ENCODE results near the gene EPHA10. TPM values are rescaled to one million over a fixed set of nuclear protein-coding genes. Genes with fewer than 3 reads are reported as not detected.
A peak's percentile ranks its signal among the peaks of the same experiment; 100 is the strongest.

EPHA10 gene
- total and polyA plus RNA-seq, 4 donors = 0.20 to 1.7 (median 0.26) TPM; not detected in 1

DNA sequence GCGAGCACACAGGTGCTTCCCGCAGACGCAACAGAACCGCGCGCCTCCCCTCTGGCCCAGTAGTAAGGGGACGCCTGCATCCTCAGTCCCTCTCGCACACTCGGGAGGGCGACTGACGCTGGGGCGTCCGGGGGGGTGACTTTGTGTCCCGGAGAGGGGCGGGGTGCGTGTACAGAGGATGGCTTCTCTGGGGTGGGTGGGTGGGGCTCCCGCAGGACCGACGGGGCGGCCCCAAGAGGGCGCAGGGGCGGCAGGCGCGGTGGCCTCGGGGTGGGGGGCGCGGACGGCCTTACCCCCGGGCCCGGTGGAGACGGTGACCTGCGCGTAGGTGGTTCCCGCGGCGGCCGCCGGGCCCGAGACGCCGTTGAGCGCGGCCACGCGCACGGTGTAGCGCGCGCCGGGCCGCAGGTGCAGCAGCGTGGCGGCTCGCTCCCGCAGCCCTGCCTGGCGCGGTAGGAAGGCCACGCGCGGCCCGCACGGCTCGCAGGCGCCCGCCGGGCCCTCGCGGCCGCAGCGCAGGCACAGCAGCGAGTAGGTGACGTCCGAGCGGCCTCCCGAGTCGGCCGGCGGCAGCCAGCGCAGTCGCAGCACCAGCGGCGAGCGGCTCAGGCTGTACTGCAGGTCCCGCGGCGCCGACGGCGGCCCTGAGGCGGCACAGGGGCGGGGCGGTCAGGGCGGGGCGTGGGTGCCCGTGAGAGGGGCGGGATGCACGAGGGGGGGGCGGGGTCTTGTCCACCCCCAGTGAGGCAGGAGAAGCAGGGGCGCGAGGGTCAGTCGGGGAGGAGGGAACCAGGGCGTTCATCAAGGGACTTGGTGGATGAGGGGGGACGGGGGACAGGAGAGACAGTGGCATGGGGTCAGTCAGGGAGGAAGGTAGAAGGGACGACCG lies 12.1 kb downstream of the EPHA10 start:
- WGBS, 2 donors = 2 to 3% methylated on average over 65 to 105 of the region's 105 CpGs

DNA sequence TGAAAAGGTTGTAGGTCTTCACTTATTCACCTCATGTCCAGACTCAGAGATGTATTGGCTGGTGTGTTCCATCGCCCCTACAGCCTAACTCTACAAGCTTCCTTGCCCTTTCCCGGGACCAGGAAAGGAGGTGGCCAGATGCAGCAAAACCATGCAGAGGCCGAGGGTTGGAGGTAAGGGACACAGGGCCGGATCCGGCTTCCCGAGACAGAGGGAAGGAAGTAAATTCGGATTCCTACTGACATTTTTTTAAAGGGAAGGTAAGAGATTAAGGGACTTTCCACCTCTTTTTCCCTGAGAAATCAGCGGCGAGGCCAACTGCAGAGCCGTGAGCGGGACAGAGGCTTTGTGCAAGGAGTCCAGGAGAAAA lies 12.7 kb downstream of the EPHA10 start:
- WGBS, 2 donors = 22 to 28% methylated on average over 11 of the region's 11 CpGs
- H3K36me3 ChIP-seq (ENCODE audit: control insufficient read depth in 4 of 4, insufficient read depth in 4 of 4, low read length in 4 of 4) = no peaks in the 10 kb centered on the region
- DNase-seq (no peak), ATAC-seq (ENCODE audit: insufficient read depth, low FRiP score) (no peak)
- no peak overlapping the region for H3K4me3 ChIP-seq
- H3K4me1 ChIP-seq (ENCODE audit: control insufficient read depth in 5 of 5, insufficient read depth in 5 of 5, low read length in 5 of 5) = peaks cover 0 to 9% (median 0%) of the 10 kb centered on the region in 5 donors
- TF ChIP-seq, protein P1, sequence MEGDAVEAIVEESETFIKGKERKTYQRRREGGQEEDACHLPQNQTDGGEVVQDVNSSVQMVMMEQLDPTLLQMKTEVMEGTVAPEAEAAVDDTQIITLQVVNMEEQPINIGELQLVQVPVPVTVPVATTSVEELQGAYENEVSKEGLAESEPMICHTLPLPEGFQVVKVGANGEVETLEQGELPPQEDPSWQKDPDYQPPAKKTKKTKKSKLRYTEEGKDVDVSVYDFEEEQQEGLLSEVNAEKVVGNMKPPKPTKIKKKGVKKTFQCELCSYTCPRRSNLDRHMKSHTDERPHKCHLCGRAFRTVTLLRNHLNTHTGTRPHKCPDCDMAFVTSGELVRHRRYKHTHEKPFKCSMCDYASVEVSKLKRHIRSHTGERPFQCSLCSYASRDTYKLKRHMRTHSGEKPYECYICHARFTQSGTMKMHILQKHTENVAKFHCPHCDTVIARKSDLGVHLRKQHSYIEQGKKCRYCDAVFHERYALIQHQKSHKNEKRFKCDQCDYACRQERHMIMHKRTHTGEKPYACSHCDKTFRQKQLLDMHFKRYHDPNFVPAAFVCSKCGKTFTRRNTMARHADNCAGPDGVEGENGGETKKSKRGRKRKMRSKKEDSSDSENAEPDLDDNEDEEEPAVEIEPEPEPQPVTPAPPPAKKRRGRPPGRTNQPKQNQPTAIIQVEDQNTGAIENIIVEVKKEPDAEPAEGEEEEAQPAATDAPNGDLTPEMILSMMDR (IDR thresholded peaks at IDR 0.05; ENCODE audit: control extremely low read depth, extremely low read depth) = no peak
- H3K27me3 ChIP-seq (ENCODE audit: control insufficient read depth in 3 of 3, insufficient read depth in 3 of 3, low read length in 2 of 3) = peaks cover 13 to 54% (median 19%) of the 10 kb centered on the region in 3 donors
- no peak overlapping the region for H3K9ac ChIP-seq (ENCODE audit: insufficient read depth in 1 of 2, low read length in 2 of 2)
- H3K9me3 ChIP-seq (ENCODE audit: control insufficient read depth in 4 of 4, insufficient read depth in 3 of 4, low read length in 3 of 4) = peaks cover 0 to 6% (median 0%) of the 10 kb centered on the region in 4 donors
- H3K27ac ChIP-seq (ENCODE audit: low read depth in 1 of 2, low read length in 1 of 2) = no peak overlapping the region

More for the DNA sequence above, 12.1 kb downstream of the EPHA10 start:
- peak overlapping the region; percentile 39 for H3K4me3 ChIP-seq
- H3K9ac ChIP-seq (ENCODE audit: insufficient read depth in 1 of 2, low read length in 2 of 2) = no peak overlapping the region
- H3K36me3 ChIP-seq (ENCODE audit: control insufficient read depth in 4 of 4, insufficient read depth in 4 of 4, low read length in 4 of 4) = no peaks in the 10 kb centered on the region
- ATAC-seq (ENCODE audit: insufficient read depth, low FRiP score) (peak; percentile 47), DNase-seq (peak in 1 of 3 donors; percentile 12)
- H3K9me3 ChIP-seq (ENCODE audit: control insufficient read depth in 4 of 4, insufficient read depth in 3 of 4, low read length in 3 of 4) = peaks cover 0 to 6% (median 0%) of the 10 kb centered on the region in 4 donors
- peaks cover 0 to 9% (median 0%) of the 10 kb centered on the region in 5 donors for H3K4me1 ChIP-seq (ENCODE audit: control insufficient read depth in 5 of 5, insufficient read depth in 5 of 5, low read length in 5 of 5)
- no peak overlapping the region for H3K27ac ChIP-seq (ENCODE audit: low read depth in 1 of 2, low read length in 1 of 2)
- TF ChIP-seq, protein P1 (IDR thresholded peaks at IDR 0.05; ENCODE audit: control extremely low read depth, extremely low read depth) = no peak
- H3K27me3 ChIP-seq (ENCODE audit: control insufficient read depth in 3 of 3, insufficient read depth in 3 of 3, low read length in 2 of 3) = peaks cover 13 to 58% (median 19%) of the 10 kb centered on the region in 3 donors

DNA sequence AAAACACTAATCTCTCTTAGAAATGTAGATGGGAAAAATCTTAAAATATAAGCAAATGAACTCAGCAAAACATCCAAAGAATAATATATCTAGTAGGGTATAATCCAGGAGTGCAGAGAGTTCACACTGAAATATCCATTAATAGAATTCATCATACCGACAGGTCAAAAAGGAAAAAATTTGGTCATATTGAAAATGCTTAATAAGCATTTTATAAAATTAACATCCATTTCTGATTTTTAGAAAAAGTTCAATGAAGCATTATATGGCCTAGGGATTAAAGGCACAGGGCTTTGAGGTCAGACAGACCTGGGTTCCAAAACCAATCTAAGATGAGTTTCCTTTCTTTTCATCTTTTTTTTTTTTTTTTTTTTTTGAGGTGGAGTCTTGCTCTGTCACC lies 16.4 kb downstream of the EPHA10 start:
- ATAC-seq (ENCODE audit: insufficient read depth, low FRiP score) (no peak), DNase-seq (no peak)
- Histone ChIP-seq H3K9ac (ENCODE audit: insufficient read depth in 1 of 2, low read length in 2 of 2) (no peak overlapping the region), H3K4me1 (ENCODE audit: control insufficient read depth in 5 of 5, insufficient read depth in 5 of 5, low read length in 5 of 5) (peaks cover 0 to 5% (median 0%) of the 10 kb centered on the region in 5 donors), H3K4me3 (no peak overlapping the region), H3K36me3 (ENCODE audit: control insufficient read depth in 4 of 4, insufficient read depth in 4 of 4, low read length in 4 of 4) (no peaks in the 10 kb centered on the region), H3K9me3 (ENCODE audit: control insufficient read depth in 4 of 4, insufficient read depth in 3 of 4, low read length in 3 of 4) (peaks cover 0 to 3% (median 2%) of the 10 kb centered on the region in 4 donors), H3K27ac (ENCODE audit: low read depth in 1 of 2, low read length in 1 of 2) (no peak overlapping the region), H3K27me3 (ENCODE audit: control insufficient read depth in 3 of 3, insufficient read depth in 3 of 3, low read length in 2 of 3) (peaks cover 3 to 24% (median 8%) of the 10 kb centered on the region in 3 donors)
- TF ChIP-seq, protein P1 (IDR thresholded peaks at IDR 0.05; ENCODE audit: control extremely low read depth, extremely low read depth) = no peak
- 93 to 100% methylated on average over 1 of the region's 1 CpG for WGBS, 2 donors

Measured in lung (tissue), 12 donors.